Breast epithelium (tissue), 4 donors: ENCODE data around the gene ABCC5. TPM values are rescaled to one million over a fixed set of nuclear protein-coding genes. Genes with fewer than 3 reads are reported as not detected.

Experiments
- DNase-seq, 2 donors: peaks; one replicate each; pipeline ENCODE4 v3.0.0-alpha.2; 2019; ENCODE audit warnings: low spot score in 2 of 2
- H3K27ac ChIP-seq, 2 donors: fragments of 200-600 bp; sonication (generic) in 1 of 2; one replicate each; pipeline ENCODE4 v1.5.1; 2016 to 2019; ENCODE audit warnings: mild to moderate bottlenecking in 1 of 2
- H3K27me3 ChIP-seq, 2 donors: fragments of 200-600 bp; sonication (generic) in 1 of 2; one replicate each; pipeline versions ENCODE4 v1.5.1 to v1.6.0; 2017 to 2019; ENCODE audit warnings: control low read depth in 1 of 2, mild to moderate bottlenecking in 1 of 2
- H3K36me3 ChIP-seq: fragments of 200-600 bp; one replicate; pipeline ENCODE4 v1.5.1; 2019
- H3K4me1 ChIP-seq, 2 donors: fragments of 200-600 bp; sonication (generic); one replicate each; pipeline ENCODE4 v1.5.1; 2016 to 2019; ENCODE audit warnings: control low read depth in 1 of 2
- H3K4me3 ChIP-seq, 3 donors: fragments of 200-600 bp; sonication (generic); 1 replicate in 2 of 3; 2 replicates in 1 of 3; pipeline ENCODE4 v1.5.1; 2016 to 2019; ENCODE audit warnings: mild to moderate bottlenecking in 3 of 3, moderate library complexity in 2 of 3
- H3K9me3 ChIP-seq, 2 donors: fragments of 200-600 bp; sonication (generic) in 1 of 2; one replicate each; pipeline ENCODE4 v1.5.1; 2016 to 2019; ENCODE audit warnings: control low read depth in 1 of 2
- CTCF ChIP-seq, 3 donors: fragments of 450-650 bp; IDR thresholded peaks; one replicate each; pipeline ENCODE4 v1.5.1; 2016 to 2017; ENCODE audit warnings: antibody characterized with exemption in 3 of 3, mild to moderate bottlenecking in 3 of 3, moderate library complexity in 3 of 3
- POLR2A ChIP-seq: fragments of 450-650 bp; IDR thresholded peaks from one replicate; pipeline ENCODE4 v1.6.1; 2016; ENCODE audit warnings: antibody characterized with exemption, mild to moderate bottlenecking, moderate library complexity
- POLR2AphosphoS5 ChIP-seq, 3 donors: sonication (generic); formaldehyde crosslinking; IDR thresholded peaks; one replicate each; pipeline ENCODE4 v1.6.1; 2017; ENCODE audit warnings: antibody characterized with exemption in 3 of 3
- intact Hi-C: fragments of 100-400 bp; cut with DNase I; formaldehyde crosslinking; loops from one replicate; pipeline ENCODE4 v1.15.1; 2023; ENCODE audit warnings: low total_unique reads
- total RNA-seq, 3 donors: library from RNA; depleted of rRNA; stranded (reverse); fragments of >200 nt; gene quantifications; one replicate each; pipeline ENCODE4 v1.1.0, GENCODE V29; 2016

Gene ABCC5
- total RNA-seq, 3 donors from 2014 or later = 21.0 to 29.9 (median 21.8) TPM

GRCh38 chr3:183918178-183918577, 99.5 kb downstream of the ABCC5 start:
- no peaks in the 10 kb centered on the region for H3K36me3 ChIP-seq
- TF ChIP-seq POLR2AphosphoS5 (IDR thresholded peaks at IDR 0.05) = no peak
- TF ChIP-seq CTCF (IDR thresholded peaks at IDR 0.05) = no peak
- no peak for TF ChIP-seq POLR2A
- no peaks in the 10 kb centered on the region for H3K9me3 ChIP-seq
- H3K27me3 ChIP-seq = no peaks in the 10 kb centered on the region
- intact Hi-C loops = no loop called here
- DNase-seq = no peak
- H3K27ac ChIP-seq = no peak overlapping the region
- no peak overlapping the region for H3K4me3 ChIP-seq
- no peaks in the 10 kb centered on the region for H3K4me1 ChIP-seq

GRCh38 chr3:183917776-183918175, 99.9 kb downstream of the ABCC5 start:
- no peak for TF ChIP-seq POLR2A
- no peak for TF ChIP-seq POLR2AphosphoS5 (IDR thresholded peaks at IDR 0.05)
- TF ChIP-seq CTCF (IDR thresholded peaks at IDR 0.05) = no peak
- intact Hi-C loops = no loop called here
- H3K27ac ChIP-seq = no peak overlapping the region
- H3K9me3 ChIP-seq = no peaks in the 10 kb centered on the region
- no peaks in the 10 kb centered on the region for H3K36me3 ChIP-seq
- H3K4me1 ChIP-seq = no peaks in the 10 kb centered on the region
- no peak for DNase-seq
- no peaks in the 10 kb centered on the region for H3K27me3 ChIP-seq
- H3K4me3 ChIP-seq = no peak overlapping the region

- no peaks in the 10 kb centered on the region for H3K27me3 ChIP-seq
- no peak overlapping the region for H3K27ac ChIP-seq
- TF ChIP-seq POLR2AphosphoS5 (IDR thresholded peaks at IDR 0.05) (no peak), POLR2A (no peak), CTCF (IDR thresholded peaks at IDR 0.05) (no peak)
- intact Hi-C loops = no loop called here
- no peak overlapping the region for H3K4me3 ChIP-seq
- no peak for DNase-seq
- H3K9me3 ChIP-seq = no peaks in the 10 kb centered on the region
- H3K36me3 ChIP-seq = no peaks in the 10 kb centered on the region
- no peaks in the 10 kb centered on the region for H3K4me1 ChIP-seq
Measured at GRCh38 chr3:183914856-183915255, 102.8 kb downstream of the ABCC5 start.

- Histone ChIP-seq H3K9me3 (no peaks in the 10 kb centered on the region), H3K27ac (no peak overlapping the region), H3K4me3 (no peak overlapping the region), H3K4me1 (no peaks in the 10 kb centered on the region), H3K36me3 (no peaks in the 10 kb centered on the region), H3K27me3 (no peaks in the 10 kb centered on the region)
- intact Hi-C loops = no loop called here
- no peak for TF ChIP-seq CTCF (IDR thresholded peaks at IDR 0.05)
- no peak for TF ChIP-seq POLR2AphosphoS5 (IDR thresholded peaks at IDR 0.05)
- no peak for TF ChIP-seq POLR2A
- no peak for DNase-seq
Measured at GRCh38 chr3:183913580-183913920, 104.1 kb downstream of the ABCC5 start.

- TF ChIP-seq CTCF (IDR thresholded peaks at IDR 0.05) (no peak), POLR2A (no peak), POLR2AphosphoS5 (IDR thresholded peaks at IDR 0.05) (no peak)
- Histone ChIP-seq H3K4me1 (no peaks in the 10 kb centered on the region), H3K27me3 (no peaks in the 10 kb centered on the region), H3K4me3 (no peak overlapping the region), H3K36me3 (no peaks in the 10 kb centered on the region), H3K27ac (no peak overlapping the region), H3K9me3 (no peaks in the 10 kb centered on the region)
- DNase-seq = no peak
- intact Hi-C loops = no loop called here
Measured at GRCh38 chr3:183912895-183913579, 104.6 kb downstream of the ABCC5 start.
